ENCODE data around the gene NUDT4. TPM values are rescaled to one million over a fixed set of nuclear protein-coding genes. Genes with fewer than 3 reads are reported as not detected.

Gene NUDT4
- 30.6 and 38.1 TPM in 2 replicates for total RNA-seq

DNA sequence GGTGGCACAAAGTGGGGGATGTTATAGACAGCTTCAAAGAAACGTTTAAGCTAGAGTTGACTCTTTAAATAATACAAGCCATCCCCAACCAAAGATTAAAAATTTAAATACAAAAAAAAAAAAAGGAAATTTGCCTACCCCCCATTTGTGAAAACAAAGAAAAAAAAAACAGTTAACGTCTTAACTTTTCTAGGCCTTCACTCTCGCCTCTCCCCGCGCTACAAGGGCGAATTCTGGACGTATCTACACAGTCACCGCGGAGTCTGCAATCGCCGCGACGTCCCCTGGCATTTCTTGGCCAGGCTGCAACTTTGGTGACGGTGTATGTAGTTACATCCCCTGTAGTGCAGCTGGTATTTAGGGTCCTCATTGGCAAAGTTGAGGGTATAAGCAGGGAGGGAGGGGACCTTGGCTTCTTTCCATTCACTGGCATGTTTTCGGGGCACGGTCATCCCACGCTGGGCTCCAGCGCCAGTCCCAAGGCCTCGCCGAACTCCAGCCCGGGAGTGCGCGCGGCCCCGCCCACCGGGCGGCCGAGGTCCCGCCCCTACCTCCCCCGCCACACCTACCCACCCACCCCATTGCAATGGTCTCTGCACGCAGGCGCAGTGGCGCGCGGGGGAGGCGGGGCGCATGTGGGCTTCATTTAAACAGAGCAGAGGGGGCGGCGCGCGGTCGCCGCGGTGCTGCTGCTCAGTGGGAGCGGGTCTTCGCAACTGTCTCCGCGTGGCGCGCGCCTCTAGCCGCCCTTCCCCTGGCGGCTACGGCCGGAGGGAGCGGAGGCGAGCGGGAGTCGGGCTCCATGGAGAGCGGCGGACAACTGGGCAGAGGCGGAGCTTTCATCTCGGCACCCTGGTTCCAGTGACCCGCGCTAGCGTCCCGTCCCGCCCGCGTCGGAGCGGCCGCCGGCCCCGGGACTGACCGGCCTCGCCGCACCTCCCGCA lies at the start of gene NUDT4:
TSS of gene NUDT4 (plus strand) at position 674 of the 944 bp plus-strand sequence. CDS start 398 bp downstream, outside the sequence.
- no peak for TF ChIP-seq CTCF (conservative IDR thresholded peaks at IDR 0.05; ENCODE audit: low read depth, low read length)
- H3K4me3 ChIP-seq (ENCODE audit: low read depth, low read length): peak within 1 kb of the TSS; percentile 87
- DNase-seq (ENCODE audit: low read depth): no peak

GRCh38 chr12:93333054-93333453 lies 44.7 kb upstream of the NUDT4 start:
- no peak for TF ChIP-seq CTCF (conservative IDR thresholded peaks at IDR 0.05; ENCODE audit: low read depth, low read length)

GRCh38 chr12:93333828-93334227 lies 43.9 kb upstream of the NUDT4 start:
- no peak for DNase-seq (ENCODE audit: low read depth)
- H3K4me3 ChIP-seq (ENCODE audit: low read depth, low read length): no peak overlapping the region
- TF ChIP-seq CTCF (conservative IDR thresholded peaks at IDR 0.05; ENCODE audit: low read depth, low read length): no peak

More at GRCh38 chr12:93333054-93333453, 44.7 kb upstream of the NUDT4 start:
- no peak overlapping the region for H3K4me3 ChIP-seq (ENCODE audit: low read depth, low read length)
- no peak for DNase-seq (ENCODE audit: low read depth)

DNA sequence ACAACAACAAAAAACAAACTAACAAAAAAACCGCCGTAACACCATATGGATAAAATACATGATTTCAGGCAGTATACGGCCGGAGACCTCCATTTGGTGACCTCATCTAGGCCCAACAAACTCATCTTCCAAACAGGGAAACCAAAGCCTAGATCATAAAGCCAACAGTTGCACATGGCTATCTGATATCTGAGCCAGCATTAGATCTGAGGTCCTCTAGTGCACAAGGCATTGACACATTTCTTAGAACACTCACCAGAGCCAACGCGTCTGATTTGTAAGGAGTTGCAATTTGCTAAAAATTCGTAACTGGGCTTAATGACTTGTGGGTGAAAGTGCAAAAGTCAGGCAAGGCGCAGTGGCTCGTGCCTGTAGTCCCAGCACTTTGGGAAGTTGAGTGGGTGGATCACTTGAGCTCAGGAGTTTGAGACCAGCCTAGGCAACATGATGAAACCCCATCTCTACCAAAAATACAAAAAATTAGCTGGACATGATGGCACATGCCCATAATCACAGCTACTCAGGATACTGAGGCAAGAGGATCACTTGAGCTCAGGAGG lies 42.0 kb upstream of the NUDT4 start:
- H3K4me3 ChIP-seq (ENCODE audit: low read depth, low read length): no peak overlapping the region
- no peak for TF ChIP-seq CTCF (conservative IDR thresholded peaks at IDR 0.05; ENCODE audit: low read depth, low read length)
- no peak for DNase-seq (ENCODE audit: low read depth)

GRCh38 chr12:93336291-93336741 lies 41.4 kb upstream of the NUDT4 start:
- no peak for DNase-seq (ENCODE audit: low read depth)
- TF ChIP-seq CTCF (conservative IDR thresholded peaks at IDR 0.05; ENCODE audit: low read depth, low read length): no peak
- no peak overlapping the region for H3K4me3 ChIP-seq (ENCODE audit: low read depth, low read length)

- no peak overlapping the region for H3K4me3 ChIP-seq (ENCODE audit: low read depth, low read length)
- no peak for TF ChIP-seq CTCF (conservative IDR thresholded peaks at IDR 0.05; ENCODE audit: low read depth, low read length)
- no peak for DNase-seq (ENCODE audit: low read depth)
Observed at GRCh38 chr12:93338598-93338997, 39.1 kb upstream of the NUDT4 start.
